Measurements from ENCODE around the gene ZNF366. TPM values are rescaled to one million over a fixed set of nuclear protein-coding genes. Genes with fewer than 3 reads are reported as not detected.

ZNF366 gene, protein sequence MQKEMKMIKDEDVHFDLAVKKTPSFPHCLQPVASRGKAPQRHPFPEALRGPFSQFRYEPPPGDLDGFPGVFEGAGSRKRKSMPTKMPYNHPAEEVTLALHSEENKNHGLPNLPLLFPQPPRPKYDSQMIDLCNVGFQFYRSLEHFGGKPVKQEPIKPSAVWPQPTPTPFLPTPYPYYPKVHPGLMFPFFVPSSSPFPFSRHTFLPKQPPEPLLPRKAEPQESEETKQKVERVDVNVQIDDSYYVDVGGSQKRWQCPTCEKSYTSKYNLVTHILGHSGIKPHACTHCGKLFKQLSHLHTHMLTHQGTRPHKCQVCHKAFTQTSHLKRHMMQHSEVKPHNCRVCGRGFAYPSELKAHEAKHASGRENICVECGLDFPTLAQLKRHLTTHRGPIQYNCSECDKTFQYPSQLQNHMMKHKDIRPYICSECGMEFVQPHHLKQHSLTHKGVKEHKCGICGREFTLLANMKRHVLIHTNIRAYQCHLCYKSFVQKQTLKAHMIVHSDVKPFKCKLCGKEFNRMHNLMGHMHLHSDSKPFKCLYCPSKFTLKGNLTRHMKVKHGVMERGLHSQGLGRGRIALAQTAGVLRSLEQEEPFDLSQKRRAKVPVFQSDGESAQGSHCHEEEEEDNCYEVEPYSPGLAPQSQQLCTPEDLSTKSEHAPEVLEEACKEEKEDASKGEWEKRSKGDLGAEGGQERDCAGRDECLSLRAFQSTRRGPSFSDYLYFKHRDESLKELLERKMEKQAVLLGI
- under 0.01 TPM in 2 replicates for total RNA-seq

DNA sequence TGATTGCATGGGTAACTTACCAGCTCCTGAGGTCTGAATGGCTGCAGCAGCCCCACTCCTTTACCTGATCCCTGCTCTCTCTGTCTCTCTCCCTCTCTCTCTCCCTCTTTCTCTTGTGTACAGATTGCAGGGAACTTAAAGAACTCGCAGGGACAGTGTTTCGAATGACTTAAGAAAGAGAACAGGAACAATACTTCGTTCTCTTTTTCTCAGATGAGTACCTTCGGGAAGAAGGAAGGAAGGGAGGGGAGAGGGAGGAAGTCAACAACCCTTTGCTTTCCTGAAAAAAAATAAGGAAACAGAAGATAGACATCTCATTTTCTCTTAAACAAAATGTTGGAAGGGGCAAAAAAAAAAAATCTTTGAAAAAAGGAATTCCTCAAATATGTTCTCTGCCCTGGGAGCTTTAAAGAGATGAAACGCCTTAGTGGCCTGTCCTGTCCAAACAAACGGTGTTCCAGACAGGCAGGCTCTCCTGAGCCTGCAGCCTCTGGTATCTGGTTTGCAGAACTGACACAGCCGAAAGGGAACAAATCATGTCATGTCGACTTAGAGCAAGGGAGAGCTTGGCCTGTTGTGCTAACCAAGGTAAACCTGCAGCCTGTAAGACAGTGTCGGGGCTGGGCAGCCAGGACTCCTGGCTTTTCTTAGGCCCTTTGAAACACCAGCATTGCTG is at the start of gene ZNF366:
TSS of gene ZNF366 (minus strand) at position 180 of the 676 bp plus-strand sequence. CDS start 45,914 bp downstream, outside the sequence.

Other genes starting within 250 kb of the ZNF366 start
- 74.2 and 75.2 TPM in 2 replicates for gene MRPS27, start 187.2 kb downstream of the ZNF366 start, total RNA-seq
- gene PTCD2, start 187.0 kb downstream of the ZNF366 start, total RNA-seq, result 8.4 and 22.0 TPM in 2 replicates

Measured in epithelial cell of alveolus of lung (primary cell).